ENCODE measurements around the gene SCEL. TPM values are rescaled to one million over a fixed set of nuclear protein-coding genes. Genes with fewer than 3 reads are reported as not detected.

Gene SCEL
- total and polyA plus RNA-seq, 7 donors = 0.04 TPM; not detected in 5

GRCh38 chr13:77530875-77531274, 4.6 kb upstream of the SCEL start:
- no peak for ATAC-seq
- no peak for TF ChIP-seq CTCF (IDR thresholded peaks at IDR 0.05)
- H3K27ac ChIP-seq = no peak overlapping the region
- no peaks in the 10 kb centered on the region for H3K4me1 ChIP-seq
- H3K9me3 ChIP-seq = no peaks in the 10 kb centered on the region
- no peaks in the 10 kb centered on the region for H3K36me3 ChIP-seq (ENCODE audit: insufficient read depth in 1 of 2, low read depth in 1 of 2)
- H3K4me3 ChIP-seq = no peak overlapping the region
- no peaks in the 10 kb centered on the region for H3K27me3 ChIP-seq (ENCODE audit: insufficient read depth in 3 of 3, low read length in 2 of 3)
- intact Hi-C loops (cut with DNase I) = no loop called here
- DNase-seq = no peak

- Histone ChIP-seq H3K36me3 (ENCODE audit: insufficient read depth in 1 of 2, low read depth in 1 of 2) (no peaks in the 10 kb centered on the region), H3K4me3 (no peak overlapping the region), H3K9me3 (no peaks in the 10 kb centered on the region), H3K4me1 (no peaks in the 10 kb centered on the region), H3K27ac (no peak overlapping the region), H3K27me3 (ENCODE audit: insufficient read depth in 3 of 3, low read length in 2 of 3) (no peaks in the 10 kb centered on the region)
- no peak for TF ChIP-seq CTCF (IDR thresholded peaks at IDR 0.05)
- 79 to 84% (median 84%) methylated on average over 2 of the region's 2 CpGs for WGBS, 3 donors
- DNase-seq (no peak), ATAC-seq (no peak)
- intact Hi-C loops (cut with DNase I) = no loop called here
Observed at GRCh38 chr13:77532983-77533382, 2.5 kb upstream of the SCEL start.

GRCh38 chr13:77533875-77534788, 1.4 kb upstream of the SCEL start:
- TF ChIP-seq CTCF (IDR thresholded peaks at IDR 0.05) = no peak
- no peaks in the 10 kb centered on the region for H3K9me3 ChIP-seq
- H3K27ac ChIP-seq = no peak overlapping the region
- ATAC-seq (no peak), DNase-seq (no peak)
- intact Hi-C loops (cut with DNase I) = no loop called here
- WGBS, 3 donors = 65 to 70% (median 67%) methylated on average over 7 of the region's 7 CpGs
- H3K36me3 ChIP-seq (ENCODE audit: insufficient read depth in 1 of 2, low read depth in 1 of 2) = no peaks in the 10 kb centered on the region
- H3K27me3 ChIP-seq (ENCODE audit: insufficient read depth in 3 of 3, low read length in 2 of 3) = no peaks in the 10 kb centered on the region
- no peaks in the 10 kb centered on the region for H3K4me1 ChIP-seq
- H3K4me3 ChIP-seq = no peak overlapping the region

- Histone ChIP-seq H3K9me3 (no peaks in the 10 kb centered on the region), H3K27me3 (ENCODE audit: insufficient read depth in 3 of 3, low read length in 2 of 3) (no peaks in the 10 kb centered on the region), H3K4me3 (no peak overlapping the region), H3K4me1 (no peaks in the 10 kb centered on the region), H3K27ac (no peak overlapping the region), H3K36me3 (ENCODE audit: insufficient read depth in 1 of 2, low read depth in 1 of 2) (no peaks in the 10 kb centered on the region)
- intact Hi-C loops (cut with DNase I) = no loop called here
- ATAC-seq = no peak
- TF ChIP-seq CTCF (IDR thresholded peaks at IDR 0.05) = no peak
- DNase-seq = no peak
Observed at GRCh38 chr13:77536358-77536757, 852 bp downstream of the SCEL start.
